Mammary epithelial cell (primary cell): ENCODE results near the gene XPO4.

Experiments
- EZH2 ChIP-seq: IDR thresholded peaks from 2 replicates; pipeline ENCODE4 v1.6.1; 2012; ENCODE audit warnings: low read length, inconsistent platforms, borderline replicate concordance
- TF ChIP-seq, protein P1 (sequence below), 2 donors: IDR thresholded peaks in 1 of 2; conservative IDR thresholded peaks in 1 of 2; 2 replicates each; pipeline ENCODE4 v1.5.1; 2011 to 2012; ENCODE audit warnings: inconsistent platforms in 2 of 2, low read length in 2 of 2, mild to moderate bottlenecking in 2 of 2, control low read depth in 1 of 2, low read depth in 1 of 2; ENCODE audit not compliant: insufficient read depth in 1 of 2; ENCODE audit errors: extremely low read depth in 1 of 2

DNA sequence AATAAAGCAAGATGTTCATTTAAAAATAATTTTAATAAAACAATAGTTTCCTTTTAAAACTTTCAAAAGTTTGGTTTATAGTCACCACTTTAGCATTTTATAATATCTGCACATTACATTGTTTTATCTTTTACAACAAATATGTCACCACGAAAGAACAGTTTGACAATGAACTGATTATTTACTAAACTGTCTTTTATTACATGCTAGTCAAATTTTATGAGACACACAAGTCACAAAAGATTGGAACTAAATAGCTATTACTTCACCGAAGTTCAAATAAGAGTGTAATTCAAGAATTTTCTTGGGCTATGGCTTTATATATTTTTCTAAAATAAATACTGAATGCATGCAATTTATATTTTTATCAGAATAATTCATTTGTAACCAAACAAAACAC lies 71.3 kb downstream of the XPO4 start:
- TF ChIP-seq, protein P1, sequence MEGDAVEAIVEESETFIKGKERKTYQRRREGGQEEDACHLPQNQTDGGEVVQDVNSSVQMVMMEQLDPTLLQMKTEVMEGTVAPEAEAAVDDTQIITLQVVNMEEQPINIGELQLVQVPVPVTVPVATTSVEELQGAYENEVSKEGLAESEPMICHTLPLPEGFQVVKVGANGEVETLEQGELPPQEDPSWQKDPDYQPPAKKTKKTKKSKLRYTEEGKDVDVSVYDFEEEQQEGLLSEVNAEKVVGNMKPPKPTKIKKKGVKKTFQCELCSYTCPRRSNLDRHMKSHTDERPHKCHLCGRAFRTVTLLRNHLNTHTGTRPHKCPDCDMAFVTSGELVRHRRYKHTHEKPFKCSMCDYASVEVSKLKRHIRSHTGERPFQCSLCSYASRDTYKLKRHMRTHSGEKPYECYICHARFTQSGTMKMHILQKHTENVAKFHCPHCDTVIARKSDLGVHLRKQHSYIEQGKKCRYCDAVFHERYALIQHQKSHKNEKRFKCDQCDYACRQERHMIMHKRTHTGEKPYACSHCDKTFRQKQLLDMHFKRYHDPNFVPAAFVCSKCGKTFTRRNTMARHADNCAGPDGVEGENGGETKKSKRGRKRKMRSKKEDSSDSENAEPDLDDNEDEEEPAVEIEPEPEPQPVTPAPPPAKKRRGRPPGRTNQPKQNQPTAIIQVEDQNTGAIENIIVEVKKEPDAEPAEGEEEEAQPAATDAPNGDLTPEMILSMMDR (conservative IDR thresholded peaks at IDR 0.05 in 1 of 2, IDR thresholded peaks at IDR 0.05 in 1 of 2; ENCODE audit: extremely low read depth in 1 of 2, insufficient read depth in 1 of 2, low read depth in 1 of 2, low read length in 2 of 2), result no peak
- no peak for TF ChIP-seq EZH2
